OCI-LY7 (cell line): ENCODE data around the gene FAM184B. TPM values are rescaled to one million over a fixed set of nuclear protein-coding genes. Genes with fewer than 3 reads are reported as not detected.

Experiments used
- BruUV-seq: library from RNA; stranded (reverse); fragments of 400-500 nt; replicated peaks from 2 replicates; lab custom pipeline; 2021; lab: Mats Ljungman, UMichigan
- CTCF ChIA-PET: fragments of 300-600 bp; sonication (Branson Sonifier 250); formaldehyde crosslinking; loops from one replicate; lab custom pipeline; 2022; ENCODE audit warnings: antibody characterized with exemption; ENCODE audit not compliant: unreplicated experiment; lab: Charles Lee
- POLR2A ChIA-PET: fragments of 300-600 bp; sonication (Branson Sonifier 250); formaldehyde crosslinking; loops from one replicate; lab custom pipeline; 2022; ENCODE audit warnings: antibody characterized with exemption; lab: Charles Lee
- DNase-seq: peaks from one replicate; pipeline ENCODE4 v3.0.0-alpha.2; 2015; ENCODE audit warnings: low spot score
- H2AFZ ChIP-seq: fragments of 200-600 bp; sonication (generic), shearing (Covaris generic); 2 replicates; pipeline ENCODE4 v1.6.1; 2014; ENCODE audit warnings: mild to moderate bottlenecking, antibody characterized with exemption, low read length, moderate library complexity
- H3K27ac ChIP-seq: fragments of 200-600 bp; sonication (generic); 2 replicates; pipeline ENCODE4 v1.5.1; 2014; ENCODE audit warnings: mixed run types, low read depth, mild to moderate bottlenecking, moderate library complexity, low read length, inconsistent platforms; ENCODE audit not compliant: poor library complexity, severe bottlenecking
- H3K36me3 ChIP-seq: fragments of 200-600 bp; sonication (generic); 2 replicates; pipeline ENCODE4 v1.6.1; 2014; ENCODE audit warnings: mild to moderate bottlenecking, antibody characterized with exemption, low read length, moderate library complexity, mixed read lengths; ENCODE audit not compliant: insufficient read depth
- H3K4me1 ChIP-seq: fragments of 200-600 bp; sonication (generic); 2 replicates; pipeline ENCODE4 v1.5.1; 2014; ENCODE audit warnings: mild to moderate bottlenecking, low read length; ENCODE audit not compliant: insufficient read depth, poor library complexity, severe bottlenecking
- H3K4me2 ChIP-seq: fragments of 200-600 bp; sonication (generic); 2 replicates; pipeline ENCODE4 v1.6.1; 2014; ENCODE audit warnings: mild to moderate bottlenecking, low read length
- H3K4me3 ChIP-seq: fragments of 200-600 bp; sonication (generic); 2 replicates; pipeline ENCODE4 v1.5.1; 2014; ENCODE audit warnings: mild to moderate bottlenecking, low read depth, low read length; ENCODE audit not compliant: poor library complexity, severe bottlenecking
- H3K79me2 ChIP-seq: fragments of 200-600 bp; sonication (generic); 2 replicates; pipeline ENCODE4 v1.6.1; 2016; ENCODE audit warnings: low read depth, mild to moderate bottlenecking, low read length, moderate library complexity, mixed read lengths; ENCODE audit not compliant: insufficient read depth
- H3K9me2 ChIP-seq: fragments of 200-600 bp; sonication (generic); 2 replicates; pipeline ENCODE4 v1.6.1; 2016; ENCODE audit warnings: mild to moderate bottlenecking, low read length, mixed read lengths; ENCODE audit not compliant: insufficient read depth
- H3K9me3 ChIP-seq: fragments of 200-600 bp; sonication (generic); 2 replicates; pipeline ENCODE4 v1.6.1; 2014; ENCODE audit warnings: mild to moderate bottlenecking, mixed run types, low read length, mixed read lengths
- H4K20me1 ChIP-seq: fragments of 200-600 bp; sonication (generic); 2 replicates; pipeline ENCODE4 v1.6.1; 2014; ENCODE audit warnings: mild to moderate bottlenecking, antibody characterized with exemption, low read length, moderate library complexity, mixed read lengths; ENCODE audit not compliant: insufficient read depth
- EZH2phosphoT487 ChIP-seq: fragments of 200-600 bp; sonication (generic); IDR thresholded peaks from 2 replicates; pipeline ENCODE4 v1.6.1; 2018; ENCODE audit warnings: low read depth, borderline replicate concordance, mild to moderate bottlenecking, mixed run types, antibody characterized with exemption, low read length, moderate library complexity, mixed read lengths
- intact Hi-C: fragments of 100-400 bp; cut with micrococcal nuclease; formaldehyde crosslinking; loops from one replicate; pipeline ENCODE4 v1.10.0; 2022; ENCODE audit not compliant: unreplicated experiment
- total RNA-seq, 2 experiments: library from RNA; depleted of rRNA in 1 of 2; stranded (reverse); fragments of >200 nt in 1 of 2; shearing (Covaris generic) in 1 of 2; gene quantifications; 2 replicates each; pipeline ENCODE4 v1.2.3, GENCODE V29; 2014 to 2022
- TF ChIP-seq, protein P1 (sequence below): fragments of 200-600 bp; sonication (generic); conservative IDR thresholded peaks from 2 replicates; pipeline ENCODE4 v1.5.1; 2014; ENCODE audit warnings: mild to moderate bottlenecking, antibody characterized with exemption, low read length, moderate library complexity, mixed read lengths

FAM184B gene
- total RNA-seq, 2 experiments from 2014 or later: not detected

DNA sequence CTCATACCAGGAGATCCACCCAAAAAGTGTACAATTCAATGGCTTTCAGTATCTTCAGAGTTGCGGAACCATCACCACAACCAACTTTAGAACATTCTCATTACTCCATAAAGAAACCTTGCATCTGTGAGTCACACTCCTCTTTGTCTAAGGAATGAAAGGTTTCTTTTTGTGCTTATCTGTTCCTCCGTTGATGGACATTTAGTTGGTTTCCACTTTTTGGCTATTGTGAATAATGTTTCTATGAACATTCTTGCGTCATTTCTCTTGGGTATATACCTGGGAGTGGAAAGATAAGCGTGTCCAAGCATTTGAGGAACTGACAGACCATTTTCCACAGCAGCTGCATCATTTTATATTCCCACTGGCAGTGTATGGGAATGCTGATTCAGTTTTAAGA, 10.6 kb downstream of the FAM184B start:
- intact Hi-C loops: no loop called here
- Histone ChIP-seq H3K79me2 (no peaks in the 10 kb centered on the region), H3K4me2 (no peak overlapping the region), H2AFZ (no peak overlapping the region), H3K4me3 (no peak overlapping the region), H3K4me1 (no peaks in the 10 kb centered on the region), H3K9me2 (no peaks in the 10 kb centered on the region), H3K9me3 (no peaks in the 10 kb centered on the region), H3K27ac (no peak overlapping the region), H3K36me3 (no peaks in the 10 kb centered on the region), H4K20me1 (no peaks in the 10 kb centered on the region)
- TF ChIP-seq, protein P1, sequence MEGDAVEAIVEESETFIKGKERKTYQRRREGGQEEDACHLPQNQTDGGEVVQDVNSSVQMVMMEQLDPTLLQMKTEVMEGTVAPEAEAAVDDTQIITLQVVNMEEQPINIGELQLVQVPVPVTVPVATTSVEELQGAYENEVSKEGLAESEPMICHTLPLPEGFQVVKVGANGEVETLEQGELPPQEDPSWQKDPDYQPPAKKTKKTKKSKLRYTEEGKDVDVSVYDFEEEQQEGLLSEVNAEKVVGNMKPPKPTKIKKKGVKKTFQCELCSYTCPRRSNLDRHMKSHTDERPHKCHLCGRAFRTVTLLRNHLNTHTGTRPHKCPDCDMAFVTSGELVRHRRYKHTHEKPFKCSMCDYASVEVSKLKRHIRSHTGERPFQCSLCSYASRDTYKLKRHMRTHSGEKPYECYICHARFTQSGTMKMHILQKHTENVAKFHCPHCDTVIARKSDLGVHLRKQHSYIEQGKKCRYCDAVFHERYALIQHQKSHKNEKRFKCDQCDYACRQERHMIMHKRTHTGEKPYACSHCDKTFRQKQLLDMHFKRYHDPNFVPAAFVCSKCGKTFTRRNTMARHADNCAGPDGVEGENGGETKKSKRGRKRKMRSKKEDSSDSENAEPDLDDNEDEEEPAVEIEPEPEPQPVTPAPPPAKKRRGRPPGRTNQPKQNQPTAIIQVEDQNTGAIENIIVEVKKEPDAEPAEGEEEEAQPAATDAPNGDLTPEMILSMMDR: no peak
- no peak for TF ChIP-seq EZH2phosphoT487
- DNase-seq: no peak
- BruUV-seq: no TSS peak
- ChIA-PET POLR2A (no interaction called here), CTCF (no interaction called here)

DNA sequence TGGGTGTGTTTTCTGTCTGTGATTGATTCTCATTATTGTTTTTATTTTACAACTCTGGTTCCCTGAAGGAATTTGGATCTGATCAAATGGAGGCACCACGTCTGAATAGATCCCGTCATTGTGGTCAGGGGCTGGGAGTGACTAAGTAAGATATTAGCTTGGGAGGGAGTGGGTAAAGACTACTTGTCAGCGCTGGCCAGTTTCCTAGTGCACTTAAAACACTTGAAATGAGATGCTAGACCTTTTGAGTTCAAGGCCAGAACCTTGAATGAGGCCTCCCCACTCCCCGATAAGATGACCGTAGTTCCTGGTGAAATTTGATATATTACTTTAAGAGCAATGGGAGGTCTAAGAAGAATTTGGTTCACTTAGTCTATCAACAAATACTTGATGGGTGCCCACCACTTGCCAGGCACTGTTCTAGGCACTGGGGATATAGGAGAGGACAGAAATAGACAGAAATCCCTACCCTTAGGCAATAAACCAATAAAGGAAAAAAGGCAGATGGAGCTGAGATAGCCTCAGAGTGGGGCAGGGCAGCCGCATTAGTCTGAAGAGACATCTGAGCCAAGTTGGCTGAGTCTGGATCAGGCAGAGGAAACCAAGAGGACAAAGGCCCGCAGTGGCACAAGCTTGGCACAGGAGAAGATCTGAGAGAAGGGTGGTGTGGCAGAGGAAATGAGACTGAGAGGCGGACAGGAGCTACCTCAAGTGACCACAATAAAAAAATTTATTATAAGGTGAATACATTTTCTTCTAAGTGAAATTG, 11.8 kb downstream of the FAM184B start:
- Histone ChIP-seq H4K20me1 (no peaks in the 10 kb centered on the region), H3K27ac (no peak overlapping the region), H3K9me2 (no peaks in the 10 kb centered on the region), H3K9me3 (no peaks in the 10 kb centered on the region), H3K36me3 (no peaks in the 10 kb centered on the region), H3K4me1 (no peaks in the 10 kb centered on the region), H2AFZ (no peak overlapping the region), H3K4me2 (no peak overlapping the region), H3K79me2 (no peaks in the 10 kb centered on the region), H3K4me3 (no peak overlapping the region)
- no TSS peak for BruUV-seq
- no peak for DNase-seq
- TF ChIP-seq, protein P1: no peak
- TF ChIP-seq EZH2phosphoT487: no peak
- CTCF ChIA-PET: no interaction called here
- POLR2A ChIA-PET: no interaction called here
- intact Hi-C loops: loop anchor here (10.0 kb wide), 1 partner anchor 825 kb away; no protein-coding TSS in a partner anchor

DNA sequence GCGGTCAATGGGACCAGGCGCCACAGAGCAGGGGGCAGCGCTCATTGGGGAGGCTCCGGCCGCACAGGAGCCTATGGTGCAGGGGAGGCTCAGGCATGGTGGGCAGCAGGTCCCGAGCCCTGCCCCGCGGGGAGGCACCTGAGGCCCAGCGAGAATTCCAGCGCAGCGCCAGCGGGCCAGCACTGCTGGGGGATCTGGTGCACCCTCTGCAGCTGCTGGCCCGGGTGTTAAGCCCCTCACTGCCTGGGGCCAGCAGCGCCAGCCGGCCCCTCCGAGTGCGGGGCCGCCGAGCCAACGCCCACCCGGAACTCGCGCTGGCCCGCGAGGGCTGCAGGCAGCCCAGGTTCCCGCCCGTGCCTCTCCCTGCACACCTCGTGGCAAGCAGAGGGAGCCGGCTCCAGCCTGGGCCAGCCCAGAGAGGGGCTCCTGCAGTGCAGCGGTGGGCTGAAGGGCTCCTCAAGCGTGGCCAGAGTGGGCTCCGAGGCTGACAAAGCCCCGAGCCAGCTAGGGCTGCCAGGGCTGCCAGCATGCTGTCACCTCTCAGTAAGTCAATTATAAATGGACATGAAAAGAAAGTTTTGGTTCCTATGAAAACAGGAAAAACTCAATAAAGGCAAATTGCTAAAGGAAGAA, 14.5 kb downstream of the FAM184B start:
- no peaks in the 10 kb centered on the region for H3K9me3 ChIP-seq
- no peaks in the 10 kb centered on the region for H3K79me2 ChIP-seq
- ChIA-PET POLR2A (no interaction called here), CTCF (no interaction called here)
- H3K4me1 ChIP-seq: no peaks in the 10 kb centered on the region
- no peak for DNase-seq
- H3K4me3 ChIP-seq: no peak overlapping the region
- no peak for TF ChIP-seq EZH2phosphoT487
- TF ChIP-seq, protein P1: no peak
- BruUV-seq: no TSS peak
- no peaks in the 10 kb centered on the region for H3K36me3 ChIP-seq
- intact Hi-C loops: loop anchor here (10.0 kb wide), 1 partner anchor 828 kb away; no protein-coding TSS in a partner anchor
- no peak overlapping the region for H2AFZ ChIP-seq
- no peak overlapping the region for H3K27ac ChIP-seq
- no peaks in the 10 kb centered on the region for H4K20me1 ChIP-seq
- no peak overlapping the region for H3K4me2 ChIP-seq
- H3K9me2 ChIP-seq: no peaks in the 10 kb centered on the region
